ENCODE results near the gene OTOS. TPM values are rescaled to one million over a fixed set of nuclear protein-coding genes. Genes with fewer than 3 reads are reported as not detected.
A peak's percentile ranks its signal among the peaks of the same experiment; 100 is the strongest.

OTOS gene
- polyA plus RNA-seq, 1 experiment, result not detected

DNA sequence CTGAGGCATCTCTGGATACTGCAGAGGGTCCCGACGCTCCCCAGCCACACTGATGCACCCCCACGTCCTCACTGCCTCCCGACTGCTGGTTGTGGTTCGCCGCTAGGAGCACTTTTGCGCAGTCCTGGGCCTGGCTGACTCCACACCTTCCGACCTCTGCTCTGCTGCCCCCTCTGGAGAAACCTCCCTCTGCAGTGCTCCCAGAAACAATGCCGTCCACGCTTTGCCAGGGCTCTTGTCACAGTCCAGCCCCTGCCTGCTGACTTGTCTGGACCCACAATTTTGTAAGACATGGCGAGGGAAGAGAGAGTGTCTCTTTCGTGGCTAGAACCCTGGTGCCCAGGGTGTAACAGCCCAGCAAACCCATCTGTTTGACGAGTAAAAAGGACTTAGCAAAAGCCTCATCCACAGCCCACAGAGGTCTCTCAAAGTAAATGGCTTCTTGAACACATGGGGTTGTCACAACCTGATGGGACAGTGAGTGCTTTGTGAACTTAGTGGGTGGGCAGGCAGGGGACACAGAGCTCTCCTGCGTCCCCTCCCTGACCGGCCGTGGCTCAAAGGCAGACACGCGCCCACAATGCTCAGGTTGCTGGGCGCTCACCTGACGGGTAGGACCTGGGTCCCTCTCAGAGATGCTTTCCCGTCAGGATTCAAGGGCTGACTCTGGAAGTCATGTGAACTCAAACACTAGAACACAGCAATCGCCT is 8.4 kb downstream of the OTOS start:
- H3K4me3 ChIP-seq (ENCODE audit: low read depth, low read length), result no peak overlapping the region
- no peak overlapping the region for H3K27ac ChIP-seq (ENCODE audit: low read depth, low read length)
- no peaks in the 10 kb centered on the region for H3K27me3 ChIP-seq (ENCODE audit: control insufficient read depth, insufficient read depth, low read length)
- CTCF ChIA-PET, result interaction anchor here (0.9 kb wide), 1 partner anchor 71 kb away, joined by 3 read pairs; no protein-coding TSS in a partner anchor
- no peaks in the 10 kb centered on the region; the same call in 1 of the 2 replicates for H3K9me3 ChIP-seq (ENCODE audit: control insufficient read depth, insufficient read depth, low read length)
- DNase-seq (ENCODE audit: low read depth, low spot score), result no peak
- TF ChIP-seq, protein P1, sequence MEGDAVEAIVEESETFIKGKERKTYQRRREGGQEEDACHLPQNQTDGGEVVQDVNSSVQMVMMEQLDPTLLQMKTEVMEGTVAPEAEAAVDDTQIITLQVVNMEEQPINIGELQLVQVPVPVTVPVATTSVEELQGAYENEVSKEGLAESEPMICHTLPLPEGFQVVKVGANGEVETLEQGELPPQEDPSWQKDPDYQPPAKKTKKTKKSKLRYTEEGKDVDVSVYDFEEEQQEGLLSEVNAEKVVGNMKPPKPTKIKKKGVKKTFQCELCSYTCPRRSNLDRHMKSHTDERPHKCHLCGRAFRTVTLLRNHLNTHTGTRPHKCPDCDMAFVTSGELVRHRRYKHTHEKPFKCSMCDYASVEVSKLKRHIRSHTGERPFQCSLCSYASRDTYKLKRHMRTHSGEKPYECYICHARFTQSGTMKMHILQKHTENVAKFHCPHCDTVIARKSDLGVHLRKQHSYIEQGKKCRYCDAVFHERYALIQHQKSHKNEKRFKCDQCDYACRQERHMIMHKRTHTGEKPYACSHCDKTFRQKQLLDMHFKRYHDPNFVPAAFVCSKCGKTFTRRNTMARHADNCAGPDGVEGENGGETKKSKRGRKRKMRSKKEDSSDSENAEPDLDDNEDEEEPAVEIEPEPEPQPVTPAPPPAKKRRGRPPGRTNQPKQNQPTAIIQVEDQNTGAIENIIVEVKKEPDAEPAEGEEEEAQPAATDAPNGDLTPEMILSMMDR (IDR thresholded peaks at IDR 0.05; ENCODE audit: low read depth, low read length), result peak; percentile 20; the same call in 1 of the 2 replicates
- POLR2A ChIA-PET, result no interaction called here

DNA sequence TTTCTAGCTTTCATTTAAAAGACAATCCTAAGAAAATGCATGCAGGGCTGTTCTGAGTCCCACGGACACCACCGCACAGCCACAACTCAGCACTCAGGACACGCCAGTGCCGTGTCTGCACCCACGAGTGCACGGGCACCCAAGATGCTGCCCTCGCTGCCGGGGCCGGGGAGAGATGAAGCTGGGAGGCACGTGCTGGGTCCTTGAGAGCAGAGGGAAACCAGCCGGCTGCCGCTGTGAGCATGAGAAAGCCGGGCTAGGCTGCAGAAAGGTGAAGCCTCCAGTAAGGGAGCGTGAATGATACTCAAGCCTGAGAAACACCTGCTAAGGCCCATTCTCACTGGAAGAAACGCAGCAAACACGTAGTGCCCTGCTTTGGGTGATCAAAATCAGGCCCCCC is 9.2 kb downstream of the OTOS start:
- CTCF ChIA-PET, result no interaction called here
- DNase-seq (ENCODE audit: low read depth, low spot score), result no peak
- TF ChIP-seq, protein P1 (IDR thresholded peaks at IDR 0.05; ENCODE audit: low read depth, low read length), result no peak
- no peaks in the 10 kb centered on the region; the same call in 1 of the 2 replicates for H3K9me3 ChIP-seq (ENCODE audit: control insufficient read depth, insufficient read depth, low read length)
- H3K4me3 ChIP-seq (ENCODE audit: low read depth, low read length), result no peak overlapping the region
- no peak overlapping the region for H3K27ac ChIP-seq (ENCODE audit: low read depth, low read length)
- POLR2A ChIA-PET, result no interaction called here
- H3K27me3 ChIP-seq (ENCODE audit: control insufficient read depth, insufficient read depth, low read length), result no peaks in the 10 kb centered on the region

DNA sequence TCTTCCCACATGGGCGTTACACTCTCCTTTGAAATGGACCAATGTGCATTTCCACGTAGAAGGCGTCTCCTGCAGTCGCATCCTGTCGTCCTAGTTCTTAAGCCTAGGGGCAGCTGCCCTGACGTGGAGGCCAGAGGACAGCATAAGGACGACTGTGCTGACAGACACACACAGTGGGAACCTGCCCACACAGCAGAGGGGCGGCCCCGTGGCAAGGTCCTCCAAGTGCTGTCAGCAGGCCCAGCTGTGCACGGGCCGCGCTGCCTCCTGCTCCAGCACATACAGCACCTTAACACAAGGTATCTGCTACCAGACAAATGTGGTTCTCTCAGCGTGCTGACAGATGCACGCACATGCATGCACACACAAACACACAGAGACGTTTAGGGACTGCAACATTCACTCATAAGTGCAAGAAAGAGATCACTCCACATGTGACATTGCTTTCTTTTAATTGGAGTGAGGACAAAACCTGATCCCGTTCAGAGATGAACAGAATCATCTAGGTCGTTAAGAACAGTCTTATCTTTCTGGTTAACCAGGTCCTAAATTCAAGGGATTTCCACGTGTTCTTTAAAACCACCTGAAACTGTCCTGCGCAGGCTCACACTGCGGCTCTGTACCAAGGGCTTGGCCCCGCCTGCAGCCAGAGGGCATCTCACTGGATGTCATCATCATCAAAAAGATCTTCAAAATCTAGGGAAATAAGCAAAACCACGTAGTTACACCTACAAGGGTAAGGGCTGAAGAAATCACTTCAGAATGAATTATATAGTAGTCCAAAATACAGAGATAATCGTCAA is 9.9 kb downstream of the OTOS start:
- TF ChIP-seq, protein P1 (IDR thresholded peaks at IDR 0.05; ENCODE audit: low read depth, low read length), result no peak
- POLR2A ChIA-PET, result no interaction called here
- Histone ChIP-seq H3K4me3 (ENCODE audit: low read depth, low read length) (no peak overlapping the region), H3K9me3 (ENCODE audit: control insufficient read depth, insufficient read depth, low read length) (no peaks in the 10 kb centered on the region), H3K27me3 (ENCODE audit: control insufficient read depth, insufficient read depth, low read length) (no peaks in the 10 kb centered on the region), H3K27ac (ENCODE audit: low read depth, low read length) (no peak overlapping the region)
- no peak for DNase-seq (ENCODE audit: low read depth, low spot score)
- CTCF ChIA-PET, result no interaction called here

DNA sequence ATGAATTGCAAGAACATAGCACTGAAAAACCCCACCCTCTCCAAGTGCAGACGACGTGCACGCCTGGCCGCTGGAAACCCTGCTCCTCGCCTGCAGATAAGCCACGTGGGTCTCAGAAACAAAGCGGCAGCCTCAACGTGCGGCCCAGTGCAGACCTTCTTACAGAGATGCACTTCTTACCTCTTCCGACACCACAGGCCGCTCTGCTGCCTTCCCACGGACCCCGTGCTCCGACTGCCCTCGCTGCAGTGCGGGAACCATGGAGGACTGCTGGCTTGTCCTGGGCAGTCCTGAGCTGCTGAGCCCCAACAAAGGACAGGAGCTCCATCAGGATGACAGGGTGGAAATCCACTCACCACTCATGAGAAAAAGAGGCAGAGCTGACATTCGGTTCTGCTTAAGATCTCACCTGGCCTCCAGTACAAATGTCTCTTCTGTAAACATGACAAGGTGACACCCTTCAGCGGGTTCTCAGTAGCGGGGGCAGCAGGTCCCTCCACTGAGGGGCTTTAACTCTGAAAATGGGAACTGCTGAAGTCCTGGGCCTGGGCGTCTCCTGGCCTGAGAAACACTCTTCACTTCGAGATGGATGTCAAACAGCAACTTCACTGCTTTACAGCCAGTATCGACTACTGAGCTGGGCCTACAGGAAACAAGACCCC is 10.6 kb downstream of the OTOS start:
- H3K27me3 ChIP-seq (ENCODE audit: control insufficient read depth, insufficient read depth, low read length), result no peaks in the 10 kb centered on the region
- no peak overlapping the region for H3K27ac ChIP-seq (ENCODE audit: low read depth, low read length)
- H3K4me3 ChIP-seq (ENCODE audit: low read depth, low read length), result no peak overlapping the region
- no peaks in the 10 kb centered on the region for H3K9me3 ChIP-seq (ENCODE audit: control insufficient read depth, insufficient read depth, low read length)
- TF ChIP-seq, protein P1 (IDR thresholded peaks at IDR 0.05; ENCODE audit: low read depth, low read length), result no peak
- ChIA-PET POLR2A (no interaction called here), CTCF (no interaction called here)
- no peak for DNase-seq (ENCODE audit: low read depth, low spot score)

All from AG04450 (cell line).